Measurements from ENCODE around the gene PRG3. TPM values are rescaled to one million over a fixed set of nuclear protein-coding genes. Genes with fewer than 3 reads are reported as not detected.

The PRG3 gene
- total RNA-seq, 1 experiment from 2014 or later, result not detected

DNA sequence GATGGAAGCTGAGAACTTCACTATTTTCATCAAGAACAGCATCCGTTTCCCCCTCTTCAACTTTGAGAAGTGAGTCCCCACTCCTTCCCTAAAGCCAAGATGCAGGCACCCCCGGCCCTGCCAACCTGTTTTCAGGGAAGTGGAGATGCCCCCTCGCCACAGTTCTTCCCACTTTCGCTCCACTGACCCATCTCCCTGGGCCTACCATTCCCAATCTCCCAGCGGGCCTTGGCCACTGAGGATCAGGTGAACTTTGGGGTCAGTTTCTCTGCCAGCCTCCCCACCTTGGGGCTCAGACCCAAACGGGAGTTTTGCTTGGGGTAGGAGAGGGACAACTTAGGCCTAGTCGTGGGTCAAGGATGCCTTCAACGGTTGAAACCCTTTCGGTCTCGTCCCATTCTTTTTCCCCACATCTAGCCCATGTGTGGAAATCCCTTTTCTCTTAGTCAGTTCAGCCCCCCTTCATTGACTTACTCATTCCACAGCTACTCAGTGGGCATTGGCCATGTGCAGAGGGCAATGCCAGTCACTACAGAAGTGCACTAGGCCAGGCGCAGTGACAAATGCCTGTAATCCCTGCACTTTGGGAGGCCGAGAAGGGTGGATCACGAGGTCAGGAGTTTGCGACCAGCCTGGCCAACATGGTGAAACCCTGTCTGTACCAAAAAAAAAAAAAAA lies 32.2 kb downstream of the PRG3 start:
- in situ Hi-C loops (cut with HindIII; ENCODE audit: low pct_unique_long_range_greater_than_20kb, low sequenced_read_pairs) (no loop called here), intact Hi-C loops (cut with micrococcal nuclease; ENCODE audit: unreplicated experiment) (loop anchor here (5.0 to 10.0 kb wide), 4 partner anchors 109 to 294 kb away; partner anchors contain the start of gene UBE2L6)
- no peaks in the 10 kb centered on the region for H3K4me1 ChIP-seq (ENCODE audit: control insufficient read depth, insufficient read depth, low read length)
- ChIA-PET POLR2A (no interaction called here), CTCF (interaction anchor here (0.7 kb wide), 1 partner anchor 149 kb away, joined by 5 read pairs; no protein-coding TSS in a partner anchor)
- H3K27ac ChIP-seq (ENCODE audit: low read length), result no peak overlapping the region
- no peak for ATAC-seq
- 0 out of 2 replicates have a peak, but pooled peaks cover 3% of the 10 kb centered on the region for H3K9me3 ChIP-seq (ENCODE audit: control insufficient read depth, insufficient read depth, low read depth, low read length)
- no peak for DNase-seq (ENCODE audit: low read depth, low spot score)
- no peak overlapping the region for H3K4me3 ChIP-seq (ENCODE audit: low read depth in 2 of 2, low read length in 2 of 2)
- no peaks in the 10 kb centered on the region for H3K36me3 ChIP-seq (ENCODE audit: control insufficient read depth, insufficient read depth, low read length)
- TF ChIP-seq, protein P1, sequence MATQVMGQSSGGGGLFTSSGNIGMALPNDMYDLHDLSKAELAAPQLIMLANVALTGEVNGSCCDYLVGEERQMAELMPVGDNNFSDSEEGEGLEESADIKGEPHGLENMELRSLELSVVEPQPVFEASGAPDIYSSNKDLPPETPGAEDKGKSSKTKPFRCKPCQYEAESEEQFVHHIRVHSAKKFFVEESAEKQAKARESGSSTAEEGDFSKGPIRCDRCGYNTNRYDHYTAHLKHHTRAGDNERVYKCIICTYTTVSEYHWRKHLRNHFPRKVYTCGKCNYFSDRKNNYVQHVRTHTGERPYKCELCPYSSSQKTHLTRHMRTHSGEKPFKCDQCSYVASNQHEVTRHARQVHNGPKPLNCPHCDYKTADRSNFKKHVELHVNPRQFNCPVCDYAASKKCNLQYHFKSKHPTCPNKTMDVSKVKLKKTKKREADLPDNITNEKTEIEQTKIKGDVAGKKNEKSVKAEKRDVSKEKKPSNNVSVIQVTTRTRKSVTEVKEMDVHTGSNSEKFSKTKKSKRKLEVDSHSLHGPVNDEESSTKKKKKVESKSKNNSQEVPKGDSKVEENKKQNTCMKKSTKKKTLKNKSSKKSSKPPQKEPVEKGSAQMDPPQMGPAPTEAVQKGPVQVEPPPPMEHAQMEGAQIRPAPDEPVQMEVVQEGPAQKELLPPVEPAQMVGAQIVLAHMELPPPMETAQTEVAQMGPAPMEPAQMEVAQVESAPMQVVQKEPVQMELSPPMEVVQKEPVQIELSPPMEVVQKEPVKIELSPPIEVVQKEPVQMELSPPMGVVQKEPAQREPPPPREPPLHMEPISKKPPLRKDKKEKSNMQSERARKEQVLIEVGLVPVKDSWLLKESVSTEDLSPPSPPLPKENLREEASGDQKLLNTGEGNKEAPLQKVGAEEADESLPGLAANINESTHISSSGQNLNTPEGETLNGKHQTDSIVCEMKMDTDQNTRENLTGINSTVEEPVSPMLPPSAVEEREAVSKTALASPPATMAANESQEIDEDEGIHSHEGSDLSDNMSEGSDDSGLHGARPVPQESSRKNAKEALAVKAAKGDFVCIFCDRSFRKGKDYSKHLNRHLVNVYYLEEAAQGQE (IDR thresholded peaks at IDR 0.05; ENCODE audit: insufficient read depth in 1 of 2, low read depth in 2 of 2, low read length in 1 of 2), result no peak
- TF ChIP-seq SIN3A (IDR thresholded peaks at IDR 0.05; ENCODE audit: borderline replicate concordance, insufficient read depth, low read depth, low read length) (no peak), TCF7L2 (IDR thresholded peaks at IDR 0.05; ENCODE audit: low read depth, low read length) (no peak), POLR2AphosphoS5 (IDR thresholded peaks at IDR 0.05; ENCODE audit: low read depth, low read length) (no peak), CTCF (IDR thresholded peaks at IDR 0.05) (no peak)
- no peaks in the 10 kb centered on the region for H3K27me3 ChIP-seq (ENCODE audit: control insufficient read depth, insufficient read depth, low read length)
- no TSS peak for BruUV-seq (replicated peaks)

GRCh38 chr11:57348052-57348451 lies 32.9 kb downstream of the PRG3 start:
- in situ Hi-C loops (cut with HindIII; ENCODE audit: low pct_unique_long_range_greater_than_20kb, low sequenced_read_pairs) (no loop called here), intact Hi-C loops (cut with micrococcal nuclease; ENCODE audit: unreplicated experiment) (loop anchor here (5.0 to 10.0 kb wide), 4 partner anchors 109 to 294 kb away; partner anchors contain the start of gene UBE2L6)
- no peak overlapping the region for H3K4me3 ChIP-seq (ENCODE audit: low read depth in 2 of 2, low read length in 2 of 2)
- POLR2A ChIA-PET, result no interaction called here
- no peaks in the 10 kb centered on the region for H3K4me1 ChIP-seq (ENCODE audit: control insufficient read depth, insufficient read depth, low read length)
- no peaks in the 10 kb centered on the region for H3K36me3 ChIP-seq (ENCODE audit: control insufficient read depth, insufficient read depth, low read length)
- no peak for DNase-seq (ENCODE audit: low read depth, low spot score)
- ATAC-seq, result no peak
- CTCF ChIA-PET, result no interaction called here
- no peaks in the 10 kb centered on the region for H3K27me3 ChIP-seq (ENCODE audit: control insufficient read depth, insufficient read depth, low read length)
- no TSS peak for BruUV-seq (replicated peaks)
- TF ChIP-seq POLR2AphosphoS5 (IDR thresholded peaks at IDR 0.05; ENCODE audit: low read depth, low read length) (no peak), TCF7L2 (IDR thresholded peaks at IDR 0.05; ENCODE audit: low read depth, low read length) (no peak), CTCF (IDR thresholded peaks at IDR 0.05) (no peak), SIN3A (IDR thresholded peaks at IDR 0.05; ENCODE audit: borderline replicate concordance, insufficient read depth, low read depth, low read length) (no peak)
- TF ChIP-seq, protein P1 (IDR thresholded peaks at IDR 0.05; ENCODE audit: insufficient read depth in 1 of 2, low read depth in 2 of 2, low read length in 1 of 2), result no peak
- no peak overlapping the region for H3K27ac ChIP-seq (ENCODE audit: low read length)
- 0 out of 2 replicates have a peak, but pooled peaks cover 3% of the 10 kb centered on the region for H3K9me3 ChIP-seq (ENCODE audit: control insufficient read depth, insufficient read depth, low read depth, low read length)

Measured in Panc1 (cell line).